Lung (tissue), 12 donors: ENCODE data around the gene EGLN3. TPM values are rescaled to one million over a fixed set of nuclear protein-coding genes. Genes with fewer than 3 reads are reported as not detected.

ENCODE experiments used
- ATAC-seq: fragments of 200-7000 bp; cut with Tn5 transposase; one replicate; pipeline ENCODE4 v1.9.1; 2020; ENCODE audit warnings: moderate number of reproducible peaks; ENCODE audit not compliant: insufficient read depth, low FRiP score
- DNase-seq, 3 donors: peaks; one replicate each; pipeline ENCODE4 v3.0.0-alpha.2; 2013 to 2017
- H3K27ac ChIP-seq, 2 donors: one replicate each; pipeline ENCODE4 v1.5.1; 2013; ENCODE audit warnings: mild to moderate bottlenecking in 2 of 2, moderate library complexity in 2 of 2, control low read depth in 1 of 2, inconsistent platforms in 1 of 2, low read depth in 1 of 2, low read length in 1 of 2
- H3K27me3 ChIP-seq, 3 donors: one replicate each; pipeline ENCODE4 v1.5.1; 2013; ENCODE audit warnings: low read length in 2 of 3; ENCODE audit not compliant: control insufficient read depth in 3 of 3, insufficient read depth in 3 of 3
- H3K36me3 ChIP-seq, 4 donors: one replicate each; pipeline ENCODE4 v1.5.1; 2013; ENCODE audit warnings: low read length in 4 of 4, mild to moderate bottlenecking in 1 of 4, moderate library complexity in 1 of 4; ENCODE audit not compliant: control insufficient read depth in 4 of 4, insufficient read depth in 4 of 4
- H3K4me1 ChIP-seq, 5 donors: one replicate each; pipeline ENCODE4 v1.5.1; 2013; ENCODE audit warnings: low read length in 5 of 5, mild to moderate bottlenecking in 2 of 5, moderate library complexity in 1 of 5; ENCODE audit not compliant: control insufficient read depth in 5 of 5, insufficient read depth in 5 of 5
- H3K4me3 ChIP-seq: one replicate; pipeline ENCODE4 v1.5.1; 2013; ENCODE audit warnings: mild to moderate bottlenecking, control low read depth, moderate library complexity
- H3K9ac ChIP-seq, 2 donors: one replicate each; pipeline ENCODE4 v1.5.1; 2013; ENCODE audit warnings: low read length in 2 of 2, control low read depth in 1 of 2; ENCODE audit not compliant: insufficient read depth in 1 of 2
- H3K9me3 ChIP-seq, 4 donors: one replicate each; pipeline ENCODE4 v1.5.1; 2013; ENCODE audit warnings: low read length in 3 of 4, mild to moderate bottlenecking in 1 of 4, moderate library complexity in 1 of 4; ENCODE audit not compliant: control insufficient read depth in 4 of 4, insufficient read depth in 3 of 4
- CTCF ChIP-seq: IDR thresholded peaks from 2 replicates; pipeline ENCODE4 v1.5.1; 2012; ENCODE audit warnings: mild to moderate bottlenecking; ENCODE audit errors: control extremely low read depth, extremely low read depth
- WGBS, 2 donors: extraction: QIAGEN DNeasy Blood & Tissue Kit; methylation state at CpG; one replicate each; pipeline ENCODE4 v1.1.7; 2013; 5-methylcytosine and 5-hydroxymethylcytosine counted together
- polyA plus RNA-seq, 2 donors: library from polyadenylated mRNA; stranded (reverse); fragments of 200-250 nt; gene quantifications; one replicate each; pipeline ENCODE4 v1.2.1, GENCODE V29; 2013
- total RNA-seq, 2 donors: library from RNA; depleted of rRNA in 1 of 2; stranded (reverse); fragments of >200 nt in 1 of 2; gene quantifications; one replicate each; pipeline ENCODE4 v1.2.1, GENCODE V29; 2014 to 2021
- donor health status: control.
- donor health status: control.
- donor health status: Bipolar disorder and iron deficiency.
- donor health status: healthy.
- donor health status: DM: yes; HTN: yes; CAD: no.

EGLN3 gene
- total and polyA plus RNA-seq, 4 donors: 2.6 to 80.6 (median 6.2) TPM

GRCh38 chr14:33884916-33885315 lies 66.0 kb downstream of the EGLN3 start:
- peaks cover 0 to 2% (median 0%) of the 10 kb centered on the region in 5 donors for H3K4me1 ChIP-seq
- ATAC-seq (no peak), DNase-seq (no peak)
- H3K27ac ChIP-seq: no peak overlapping the region
- no peak for TF ChIP-seq CTCF
- WGBS, 2 donors: 94% methylated on average over 2 of the region's 2 CpGs
- H3K9me3 ChIP-seq: peaks cover 0 to 3% (median under 1%) of the 10 kb centered on the region in 4 donors
- H3K4me3 ChIP-seq: no peak overlapping the region
- no peaks in the 10 kb centered on the region for H3K27me3 ChIP-seq
- H3K9ac ChIP-seq: no peak overlapping the region
- no peaks in the 10 kb centered on the region for H3K36me3 ChIP-seq

GRCh38 chr14:33880330-33880729 lies 70.5 kb downstream of the EGLN3 start:
- Histone ChIP-seq H3K36me3 (peaks cover 0 to 2% (median 0%) of the 10 kb centered on the region in 4 donors), H3K27me3 (no peaks in the 10 kb centered on the region), H3K4me1 (peaks cover 0 to 1% (median 0%) of the 10 kb centered on the region in 5 donors), H3K27ac (no peak overlapping the region), H3K4me3 (no peak overlapping the region), H3K9ac (no peak overlapping the region), H3K9me3 (peaks cover 0 to 3% (median 1%) of the 10 kb centered on the region in 4 donors)
- 87 to 91% methylated on average over 1 of the region's 1 CpG for WGBS, 2 donors
- no peak for ATAC-seq
- TF ChIP-seq CTCF: no peak
- no peak for DNase-seq

- ATAC-seq (no peak), DNase-seq (no peak)
- Histone ChIP-seq H3K9ac (no peak overlapping the region), H3K4me3 (no peak overlapping the region), H3K27me3 (no peaks in the 10 kb centered on the region), H3K4me1 (peaks cover 0 to 1% (median 0%) of the 10 kb centered on the region in 5 donors), H3K36me3 (peaks cover 0 to 2% (median 0%) of the 10 kb centered on the region in 4 donors), H3K27ac (no peak overlapping the region), H3K9me3 (peaks cover 0 to 3% (median 2%) of the 10 kb centered on the region in 4 donors)
- no peak for TF ChIP-seq CTCF
- 77 to 92% methylated on average over 3 of the region's 3 CpGs for WGBS, 2 donors
These were observed 71.1 kb downstream of the EGLN3 start for GRCh38 chr14:33879684-33880286.

GRCh38 chr14:33876274-33876673 lies 74.6 kb downstream of the EGLN3 start:
- Histone ChIP-seq H3K27me3 (no peaks in the 10 kb centered on the region), H3K27ac (no peak overlapping the region), H3K9ac (no peak overlapping the region), H3K4me1 (no peaks in the 10 kb centered on the region), H3K4me3 (no peak overlapping the region), H3K36me3 (peaks cover 0 to 2% (median 0%) of the 10 kb centered on the region in 4 donors), H3K9me3 (peaks cover 0 to 2% (median 1%) of the 10 kb centered on the region in 4 donors)
- DNase-seq (no peak), ATAC-seq (no peak)
- 91 to 98% methylated on average over 2 of the region's 2 CpGs for WGBS, 2 donors
- TF ChIP-seq CTCF: no peak
